CD14-positive monocyte (primary cell): ENCODE results near the gene SLC12A7. TPM values are rescaled to one million over a fixed set of nuclear protein-coding genes. Genes with fewer than 3 reads are reported as not detected.

ENCODE experiments used
- DNase-seq, 3 donors: peaks; one replicate each; pipeline ENCODE4 v3.0.0-alpha.2; 2011 to 2022
- H2AFZ ChIP-seq: 2 replicates; pipeline ENCODE4 v1.6.0; 2012; ENCODE audit warnings: mild to moderate bottlenecking, low read depth, low read length, inconsistent platforms; ENCODE audit not compliant: insufficient read depth, poor library complexity, severe bottlenecking
- H3K27ac ChIP-seq, 2 donors: 1 replicate in 1 of 2; 2 replicates in 1 of 2; pipeline ENCODE4 v1.5.1; 2012 to 2013; ENCODE audit warnings: low read length in 2 of 2, control low read depth in 1 of 2, inconsistent platforms in 1 of 2, low read depth in 1 of 2, mild to moderate bottlenecking in 1 of 2
- H3K27me3 ChIP-seq, 2 donors: one replicate each; pipeline versions ENCODE4 v1.6.0 to v1.6.1; 2011 to 2013; ENCODE audit warnings: low read length in 2 of 2; ENCODE audit not compliant: control insufficient read depth in 2 of 2, insufficient read depth in 2 of 2
- H3K36me3 ChIP-seq, 2 donors: replicated peaks in 1 of 2; 1 replicate in 1 of 2; 2 replicates in 1 of 2; pipeline versions ENCODE4 v1.5.1 to v1.6.1; 2012 to 2013; ENCODE audit warnings: low read length in 2 of 2, control low read depth in 1 of 2, inconsistent platforms in 1 of 2, mild to moderate bottlenecking in 1 of 2; ENCODE audit not compliant: insufficient read depth in 2 of 2, control insufficient read depth in 1 of 2
- H3K4me1 ChIP-seq, 2 donors: 1 replicate in 1 of 2; 2 replicates in 1 of 2; pipeline versions ENCODE4 v1.5.1 to v1.6.1; 2012 to 2013; ENCODE audit warnings: low read length in 2 of 2, control low read depth in 1 of 2, inconsistent platforms in 1 of 2, mild to moderate bottlenecking in 1 of 2, moderate library complexity in 1 of 2; ENCODE audit not compliant: insufficient read depth in 2 of 2, control insufficient read depth in 1 of 2
- H3K4me2 ChIP-seq: replicated peaks from 2 replicates; pipeline ENCODE3; 2012; ENCODE audit warnings: low read length, moderate library complexity, mild to moderate bottlenecking; ENCODE audit not compliant: poor library complexity, severe bottlenecking; ENCODE audit errors: extremely low read depth
- H3K4me3 ChIP-seq, 3 experiments: fragments of 200-600 bp in 1 of 3; sonication (generic) in 1 of 3; replicated peaks in 1 of 3; 1 replicate in 2 of 3; 2 replicates in 1 of 3; pipeline ENCODE4 v1.5.1; 2011 to 2013; ENCODE audit warnings: low read length in 3 of 3, mild to moderate bottlenecking in 3 of 3, control low read depth in 2 of 3, low read depth in 2 of 3, inconsistent platforms in 1 of 3, moderate library complexity in 1 of 3
- H3K79me2 ChIP-seq: 2 replicates; pipeline ENCODE4 v1.6.0; 2012; ENCODE audit warnings: mild to moderate bottlenecking, control low read depth, inconsistent platforms, low read length, moderate library complexity; ENCODE audit not compliant: insufficient read depth
- H3K9ac ChIP-seq: 2 replicates; pipeline ENCODE4 v1.6.0; 2017; ENCODE audit warnings: low read length, mild to moderate bottlenecking; ENCODE audit not compliant: insufficient read depth, poor library complexity, severe bottlenecking
- H3K9me3 ChIP-seq, 2 donors: replicated peaks in 1 of 2; 1 replicate in 1 of 2; 2 replicates in 1 of 2; pipeline versions ENCODE4 v1.5.1 to v1.6.1; 2012 to 2013; ENCODE audit warnings: low read length in 2 of 2, control low read depth in 1 of 2; ENCODE audit not compliant: control insufficient read depth in 1 of 2, insufficient read depth in 1 of 2
- H4K20me1 ChIP-seq: 2 replicates; pipeline ENCODE4 v1.6.0; 2012; ENCODE audit warnings: mild to moderate bottlenecking, low read length, control low read depth, moderate library complexity; ENCODE audit not compliant: insufficient read depth
- H3K27ac Mint-ChIP-seq, 7 donors: one replicate each; pipeline ENCODE4 v1.8.0; 2020; ENCODE audit warnings: mild to moderate bottlenecking in 7 of 7, mixed read lengths in 7 of 7, moderate library complexity in 6 of 7, inconsistent platforms in 2 of 7
- H3K27me3 Mint-ChIP-seq, 3 donors: one replicate each; pipeline ENCODE4 v1.8.0; 2021 to 2022; ENCODE audit warnings: low read depth in 3 of 3, mild to moderate bottlenecking in 3 of 3, mixed read lengths in 3 of 3, moderate library complexity in 3 of 3, inconsistent platforms in 1 of 3
- H3K36me3 Mint-ChIP-seq, 2 donors: one replicate each; pipeline ENCODE4 v1.8.0; 2020; ENCODE audit warnings: mixed read lengths in 2 of 2, inconsistent platforms in 1 of 2, mild to moderate bottlenecking in 1 of 2
- H3K4me1 Mint-ChIP-seq: one replicate; pipeline ENCODE4 v1.8.0; 2020; ENCODE audit warnings: mild to moderate bottlenecking, mixed read lengths
- H3K4me3 Mint-ChIP-seq, 2 donors: one replicate each; pipeline ENCODE4 v1.8.0; 2020; ENCODE audit warnings: mild to moderate bottlenecking in 2 of 2, mixed read lengths in 2 of 2, moderate library complexity in 1 of 2
- H3K9me3 Mint-ChIP-seq, 7 donors: one replicate each; pipeline ENCODE4 v1.8.0; 2020 to 2022; ENCODE audit warnings: mixed read lengths in 7 of 7, mild to moderate bottlenecking in 6 of 7, moderate library complexity in 6 of 7, inconsistent platforms in 2 of 7
- WGBS: methylation state at CpG from one replicate; pipeline ENCODE4 v1.1.5; 2013; ENCODE audit warnings: missing lambda C conversion rate; ENCODE audit not compliant: insufficient coverage; 5-methylcytosine and 5-hydroxymethylcytosine counted together
- intact Hi-C, 2 donors: fragments of 100-400 bp; cut with micrococcal nuclease; formaldehyde crosslinking; loops; one replicate each; pipeline versions ENCODE4 v1.15.0 to v1.15.1; 2023
- polyA plus RNA-seq, 3 donors: library from polyadenylated mRNA; depleted of rRNA in 1 of 3; unstranded in 2 of 3; stranded (reverse) in 1 of 3; fragments of 300-500 nt in 2 of 3; fragments of >200 nt in 1 of 3; fragmentation: Illumina TruSeq in 2 of 3; gene quantifications; 1 replicate in 2 of 3; 2 replicates in 1 of 3; pipeline ENCODE4 v1.2.3, GENCODE V29; 2012 to 2021
- TF ChIP-seq, protein P1 (sequence below): fragments of 200-600 bp; IDR thresholded peaks from one replicate; pipeline ENCODE4 v1.8.0; 2022; ENCODE audit warnings: antibody characterized with exemption, mild to moderate bottlenecking

Gene SLC12A7
- polyA plus RNA-seq, 3 donors, result 8.2 to 31.2 (median 12.5) TPM

DNA sequence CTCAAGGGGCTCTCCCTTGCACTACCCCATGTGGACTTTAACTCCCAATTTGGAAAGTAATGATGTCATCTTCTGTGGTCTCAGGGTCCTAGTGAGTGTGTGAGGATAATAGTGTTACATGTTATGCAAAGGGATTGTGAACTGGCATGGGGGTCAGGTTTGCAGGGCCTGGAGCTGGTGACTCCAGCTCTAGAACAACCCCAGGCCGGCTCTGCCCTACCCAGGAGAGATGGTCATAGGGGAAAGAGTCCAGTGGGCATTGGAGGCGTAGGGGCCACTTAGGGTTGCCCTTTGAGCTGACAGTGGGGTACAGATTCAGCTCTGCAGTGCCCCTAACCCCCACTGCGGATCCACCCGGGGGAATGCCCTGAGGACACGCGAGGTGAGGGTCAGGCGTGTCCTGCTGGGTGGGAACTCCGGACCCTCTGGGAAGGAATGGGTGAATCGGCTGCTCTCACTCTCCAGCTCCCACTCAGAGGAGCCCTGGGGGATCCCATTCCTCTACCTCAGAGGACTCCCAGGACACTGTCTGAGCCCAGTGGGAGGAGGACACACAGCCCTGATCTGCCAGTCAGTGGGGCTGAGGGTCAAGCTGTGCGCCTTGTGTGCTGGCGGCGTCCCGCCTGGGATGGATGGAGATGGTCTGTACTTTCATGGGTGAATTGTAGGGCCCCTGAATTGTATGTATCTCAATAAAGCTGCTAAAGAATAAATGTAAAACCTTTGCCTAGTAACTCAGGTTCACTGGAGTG, 105.8 kb downstream of the SLC12A7 start:
- H3K27ac Mint-ChIP-seq, result no peak overlapping the region
- Histone ChIP-seq H3K9ac (no peak overlapping the region), H2AFZ (no peak overlapping the region), H3K27me3 (peaks cover 13 to 71% of the 10 kb centered on the region in 2 donors), H4K20me1 (no peaks in the 10 kb centered on the region), H3K27ac (no peak overlapping the region), H3K4me2 (no peak overlapping the region), H3K36me3 (no peaks in the 10 kb centered on the region), H3K9me3 (no peaks in the 10 kb centered on the region), H3K4me1 (peaks cover 0 to 4% of the 10 kb centered on the region in 2 donors), H3K79me2 (no peaks in the 10 kb centered on the region), H3K4me3 (no peak overlapping the region)
- H3K27me3 Mint-ChIP-seq, result peaks cover 56 to 85% (median 69%) of the 10 kb centered on the region in 3 donors
- no peaks in the 10 kb centered on the region for H3K36me3 Mint-ChIP-seq
- no peak for DNase-seq
- peak overlapping the region in 1 of 2 donors; percentile 68 for H3K4me3 Mint-ChIP-seq
- WGBS, result 95% methylated on average over 9 of the region's 13 CpGs
- peaks cover 0 to 17% (median 4%) of the 10 kb centered on the region in 7 donors for H3K9me3 Mint-ChIP-seq
- peaks cover 2% of the 10 kb centered on the region for H3K4me1 Mint-ChIP-seq
- TF ChIP-seq, protein P1, sequence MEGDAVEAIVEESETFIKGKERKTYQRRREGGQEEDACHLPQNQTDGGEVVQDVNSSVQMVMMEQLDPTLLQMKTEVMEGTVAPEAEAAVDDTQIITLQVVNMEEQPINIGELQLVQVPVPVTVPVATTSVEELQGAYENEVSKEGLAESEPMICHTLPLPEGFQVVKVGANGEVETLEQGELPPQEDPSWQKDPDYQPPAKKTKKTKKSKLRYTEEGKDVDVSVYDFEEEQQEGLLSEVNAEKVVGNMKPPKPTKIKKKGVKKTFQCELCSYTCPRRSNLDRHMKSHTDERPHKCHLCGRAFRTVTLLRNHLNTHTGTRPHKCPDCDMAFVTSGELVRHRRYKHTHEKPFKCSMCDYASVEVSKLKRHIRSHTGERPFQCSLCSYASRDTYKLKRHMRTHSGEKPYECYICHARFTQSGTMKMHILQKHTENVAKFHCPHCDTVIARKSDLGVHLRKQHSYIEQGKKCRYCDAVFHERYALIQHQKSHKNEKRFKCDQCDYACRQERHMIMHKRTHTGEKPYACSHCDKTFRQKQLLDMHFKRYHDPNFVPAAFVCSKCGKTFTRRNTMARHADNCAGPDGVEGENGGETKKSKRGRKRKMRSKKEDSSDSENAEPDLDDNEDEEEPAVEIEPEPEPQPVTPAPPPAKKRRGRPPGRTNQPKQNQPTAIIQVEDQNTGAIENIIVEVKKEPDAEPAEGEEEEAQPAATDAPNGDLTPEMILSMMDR, result no peak
- intact Hi-C loops, result no loop called here

DNA sequence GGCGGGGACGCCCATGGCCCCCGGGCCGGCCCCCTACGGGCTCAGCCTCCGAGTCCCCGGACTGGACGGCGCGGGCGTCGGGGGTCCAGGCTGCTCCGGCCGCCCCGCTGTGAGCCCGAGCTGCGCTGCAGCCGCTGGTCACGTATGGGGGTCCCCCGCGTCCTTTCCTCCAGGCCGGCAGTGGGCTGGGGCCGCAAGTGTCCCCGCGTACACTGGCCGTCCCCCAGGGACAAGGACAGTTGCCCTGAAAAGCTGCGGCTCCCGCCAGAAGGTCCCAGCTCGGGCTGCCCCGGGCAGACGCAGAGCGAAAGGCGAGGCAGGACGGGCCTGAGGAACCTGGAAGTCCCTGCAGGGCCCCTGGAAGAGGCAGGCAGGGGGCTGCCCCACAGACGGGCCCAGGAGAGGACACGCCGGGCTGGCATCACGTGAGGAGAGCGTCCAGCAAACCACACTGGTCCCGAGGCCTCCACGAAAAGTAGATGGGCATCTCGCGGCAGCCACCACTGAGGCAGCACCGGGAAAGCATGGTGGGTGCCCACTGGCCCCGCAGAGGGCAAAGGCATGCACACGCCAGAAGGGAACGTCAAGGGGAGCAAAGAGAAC, 106.5 kb downstream of the SLC12A7 start:
- Mint-ChIP-seq H3K4me3 (peak overlapping the region in 1 of 2 donors; percentile 68), H3K9me3 (peaks cover 0 to 17% (median 4%) of the 10 kb centered on the region in 7 donors), H3K27ac (no peak overlapping the region), H3K27me3 (peaks cover 54 to 78% (median 62%) of the 10 kb centered on the region in 3 donors), H3K36me3 (no peaks in the 10 kb centered on the region), H3K4me1 (peaks cover 2% of the 10 kb centered on the region)
- Histone ChIP-seq H4K20me1 (no peaks in the 10 kb centered on the region), H3K9me3 (no peaks in the 10 kb centered on the region), H3K79me2 (no peaks in the 10 kb centered on the region), H3K36me3 (no peaks in the 10 kb centered on the region), H3K27ac (no peak overlapping the region), H3K9ac (no peak overlapping the region), H3K4me3 (peak overlapping the region in 2 of 3 experiments; percentile 12 to 54), H3K27me3 (peaks cover 13 to 64% of the 10 kb centered on the region in 2 donors), H3K4me1 (peaks cover 0 to 4% of the 10 kb centered on the region in 2 donors), H2AFZ (no peak overlapping the region), H3K4me2 (peak overlapping the region; percentile 61)
- TF ChIP-seq, protein P1, result no peak
- WGBS, result 44% methylated on average over 42 of the region's 47 CpGs
- intact Hi-C loops, result no loop called here
- no peak for DNase-seq
